ENCODE results near the gene ATG7.

GRCh38 chr3:11367143-11367693, 95.0 kb downstream of the ATG7 start:
- TF ChIP-seq POLR2A (IDR thresholded peaks at IDR 0.05), result no peak
- TF ChIP-seq, protein P1, sequence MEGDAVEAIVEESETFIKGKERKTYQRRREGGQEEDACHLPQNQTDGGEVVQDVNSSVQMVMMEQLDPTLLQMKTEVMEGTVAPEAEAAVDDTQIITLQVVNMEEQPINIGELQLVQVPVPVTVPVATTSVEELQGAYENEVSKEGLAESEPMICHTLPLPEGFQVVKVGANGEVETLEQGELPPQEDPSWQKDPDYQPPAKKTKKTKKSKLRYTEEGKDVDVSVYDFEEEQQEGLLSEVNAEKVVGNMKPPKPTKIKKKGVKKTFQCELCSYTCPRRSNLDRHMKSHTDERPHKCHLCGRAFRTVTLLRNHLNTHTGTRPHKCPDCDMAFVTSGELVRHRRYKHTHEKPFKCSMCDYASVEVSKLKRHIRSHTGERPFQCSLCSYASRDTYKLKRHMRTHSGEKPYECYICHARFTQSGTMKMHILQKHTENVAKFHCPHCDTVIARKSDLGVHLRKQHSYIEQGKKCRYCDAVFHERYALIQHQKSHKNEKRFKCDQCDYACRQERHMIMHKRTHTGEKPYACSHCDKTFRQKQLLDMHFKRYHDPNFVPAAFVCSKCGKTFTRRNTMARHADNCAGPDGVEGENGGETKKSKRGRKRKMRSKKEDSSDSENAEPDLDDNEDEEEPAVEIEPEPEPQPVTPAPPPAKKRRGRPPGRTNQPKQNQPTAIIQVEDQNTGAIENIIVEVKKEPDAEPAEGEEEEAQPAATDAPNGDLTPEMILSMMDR (IDR thresholded peaks at IDR 0.05), result no peak
